Amygdala (tissue), 56 donors: ENCODE measurements around the gene UMODL1.
"Not testable (repeated sequence)": the region's sequence is repeated elsewhere in the genome, so short reads cannot be mapped to it uniquely, and the experiment has no call there.

Source experiments
- DNase-seq, 56 donors: peaks; one replicate each; lab custom pipeline; 2025; lab: John Stamatoyannopoulos, UW

UMODL1 gene

DNA sequence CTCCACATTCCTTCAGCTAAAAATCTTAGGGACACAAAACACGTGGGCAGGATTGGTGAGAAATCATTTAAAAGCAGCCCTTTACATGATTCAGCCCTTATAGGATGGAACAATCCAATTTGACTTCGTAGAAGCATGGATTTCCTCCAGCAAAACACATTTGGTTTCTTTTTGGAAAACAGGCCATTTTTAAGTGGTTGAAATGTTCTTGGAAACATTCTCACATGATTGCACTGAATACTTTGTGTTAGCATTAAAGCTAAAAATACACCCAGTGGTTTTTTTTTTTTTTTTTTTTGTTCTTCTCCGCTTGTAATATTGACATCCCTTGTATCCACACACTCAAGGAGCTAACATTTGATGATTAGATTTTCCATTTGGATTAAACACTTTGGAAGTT is 105.7 kb downstream of the UMODL1 start:
- peak in 1 of 56 donors; percentile 14 for DNase-seq

DNA sequence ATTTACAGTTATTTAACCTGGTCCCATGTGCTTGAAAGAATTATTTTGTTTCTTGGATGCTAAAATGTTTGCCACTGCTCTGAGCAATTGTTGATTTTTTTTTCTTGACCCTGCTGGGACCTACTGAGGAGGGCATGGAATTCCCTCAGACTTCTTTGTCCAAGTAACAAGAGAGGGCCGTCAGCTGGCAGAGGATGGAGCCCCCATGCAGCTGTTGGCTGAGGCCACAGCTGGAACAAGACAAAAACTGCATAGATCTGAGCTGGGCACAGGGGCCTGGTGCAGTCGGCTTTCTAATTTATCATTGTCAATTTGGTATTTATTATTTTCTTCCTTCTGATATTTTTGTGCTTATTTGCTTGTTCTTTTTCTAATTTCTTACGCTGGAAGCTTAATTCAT is 108.2 kb downstream of the UMODL1 start:
- DNase-seq = peak in 11 of 56 donors; percentile 16 to 65 (median 39)

- not testable (repeated sequence) for DNase-seq
Measured at GRCh38 chr21:42180001-42180400, 108.9 kb downstream of the UMODL1 start.

DNA sequence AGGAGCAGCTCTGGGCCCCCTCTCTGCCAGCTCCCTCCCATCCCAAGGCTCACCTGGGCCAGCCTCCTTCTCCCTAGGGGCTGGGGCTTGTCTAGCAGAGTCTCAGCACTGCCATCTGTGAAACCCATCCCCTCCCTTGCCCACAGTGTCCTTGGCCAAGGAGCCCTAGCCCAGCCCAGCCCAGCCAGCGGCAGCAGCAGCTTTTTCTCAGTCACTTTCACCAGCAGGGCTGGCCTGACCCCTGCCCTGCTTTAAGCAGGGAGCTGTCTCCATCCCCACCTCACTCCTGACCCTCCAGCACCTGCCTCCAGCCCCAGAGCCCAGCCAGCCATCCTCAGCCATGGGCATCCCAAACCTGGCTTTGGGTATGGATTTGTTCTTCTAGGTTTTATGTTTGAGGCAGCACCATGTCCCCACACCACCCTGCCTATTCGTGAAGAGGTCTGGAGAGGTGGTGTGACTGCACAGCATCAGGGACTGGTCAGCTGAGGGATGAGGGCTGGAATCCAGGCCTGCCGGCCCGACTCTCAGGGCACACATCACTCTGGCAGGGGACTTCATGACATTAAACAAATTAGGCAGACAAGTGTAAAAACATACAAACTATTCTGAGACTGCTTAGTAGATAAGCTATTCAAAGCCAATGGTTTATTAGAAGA is 111.7 kb downstream of the UMODL1 start:
- DNase-seq = no peak

DNA sequence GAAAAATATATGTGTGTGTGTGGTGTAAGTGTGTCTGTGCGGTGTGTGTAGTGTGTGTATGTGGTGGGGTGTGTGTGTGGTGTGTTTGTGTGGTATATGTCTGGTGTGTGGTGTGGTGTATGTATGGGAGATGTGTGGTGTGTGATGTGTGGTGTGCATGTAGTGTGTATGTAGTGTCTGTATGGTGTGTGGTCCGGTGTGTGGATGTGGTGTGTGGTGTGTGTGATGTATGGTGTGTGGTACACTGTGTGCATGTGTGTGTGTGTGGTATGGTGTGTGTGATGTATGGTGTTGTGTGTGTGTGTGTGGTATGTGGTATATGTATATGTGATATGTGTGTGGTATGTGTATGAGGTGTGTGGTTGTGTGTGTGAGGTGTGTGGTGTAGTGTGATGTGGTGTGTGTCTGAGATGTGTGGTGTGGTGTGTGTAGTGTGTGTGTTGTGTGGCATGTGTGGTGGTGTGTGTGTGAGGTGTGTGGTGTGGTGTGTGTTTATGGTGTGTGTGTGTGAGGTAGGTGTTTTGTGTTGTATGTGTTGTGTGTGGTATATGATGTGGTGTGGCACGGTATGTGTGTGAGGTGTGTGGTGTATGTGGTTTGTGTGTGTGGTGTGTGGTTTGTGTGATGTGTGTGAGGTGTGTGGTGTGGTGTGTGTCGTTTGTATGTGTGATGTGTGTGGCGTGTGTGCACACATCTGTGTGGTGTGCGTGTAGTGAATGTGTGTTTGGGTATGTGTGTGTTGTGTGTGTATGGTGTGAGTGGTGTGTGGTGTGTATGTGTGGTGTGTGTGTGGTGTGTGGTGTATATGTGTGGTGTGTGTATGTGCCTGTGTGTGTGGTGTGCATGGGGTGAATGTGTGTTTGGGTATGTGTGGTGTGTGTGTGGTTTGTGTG is 112.5 kb downstream of the UMODL1 start:
- DNase-seq = no peak

DNA sequence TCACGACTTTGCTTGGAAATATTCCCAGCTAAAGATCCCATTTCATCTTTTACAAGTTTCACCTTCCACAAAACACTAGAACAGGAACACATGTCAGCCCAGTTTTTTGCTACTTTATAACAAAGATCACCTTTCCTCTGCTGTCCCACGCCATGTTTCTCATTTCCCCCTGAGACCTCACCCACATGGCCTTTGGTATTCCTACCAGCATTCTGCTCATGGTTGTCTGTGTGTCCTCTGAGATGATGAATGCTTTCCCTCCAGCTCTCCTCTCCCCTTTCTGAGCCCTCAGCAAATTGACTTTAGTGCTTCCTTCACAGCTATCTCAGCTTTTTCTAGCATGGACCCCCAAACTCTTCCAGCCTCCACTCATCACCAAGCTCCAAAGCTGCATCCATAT is 115.5 kb downstream of the UMODL1 start:
- DNase-seq = no peak

- DNase-seq = peak in 11 of 56 donors; percentile 11 to 55 (median 23)
Measured at GRCh38 chr21:42187976-42188653, 117.0 kb downstream of the UMODL1 start.

GRCh38 chr21:42188663-42189062 is 117.5 kb downstream of the UMODL1 start:
- no peak for DNase-seq

DNA sequence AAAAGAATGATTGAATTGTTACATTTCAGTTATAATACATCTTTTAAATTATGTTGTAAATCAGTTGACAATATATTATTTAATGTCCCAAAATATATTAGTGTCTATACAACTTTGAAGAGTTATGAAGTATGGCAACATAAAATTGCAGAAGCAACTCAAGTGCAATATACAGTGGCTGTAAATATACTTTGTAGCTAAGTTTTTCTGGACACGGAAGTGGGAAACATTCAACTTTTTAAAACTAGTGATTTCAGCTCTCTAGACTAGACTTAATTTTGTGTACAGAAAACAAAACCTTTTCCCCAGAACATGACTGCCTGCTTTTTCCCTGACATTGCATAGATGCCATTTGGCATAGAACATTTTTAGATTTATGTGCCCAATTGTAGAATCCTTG is 118.3 kb downstream of the UMODL1 start:
- no peak for DNase-seq

DNA sequence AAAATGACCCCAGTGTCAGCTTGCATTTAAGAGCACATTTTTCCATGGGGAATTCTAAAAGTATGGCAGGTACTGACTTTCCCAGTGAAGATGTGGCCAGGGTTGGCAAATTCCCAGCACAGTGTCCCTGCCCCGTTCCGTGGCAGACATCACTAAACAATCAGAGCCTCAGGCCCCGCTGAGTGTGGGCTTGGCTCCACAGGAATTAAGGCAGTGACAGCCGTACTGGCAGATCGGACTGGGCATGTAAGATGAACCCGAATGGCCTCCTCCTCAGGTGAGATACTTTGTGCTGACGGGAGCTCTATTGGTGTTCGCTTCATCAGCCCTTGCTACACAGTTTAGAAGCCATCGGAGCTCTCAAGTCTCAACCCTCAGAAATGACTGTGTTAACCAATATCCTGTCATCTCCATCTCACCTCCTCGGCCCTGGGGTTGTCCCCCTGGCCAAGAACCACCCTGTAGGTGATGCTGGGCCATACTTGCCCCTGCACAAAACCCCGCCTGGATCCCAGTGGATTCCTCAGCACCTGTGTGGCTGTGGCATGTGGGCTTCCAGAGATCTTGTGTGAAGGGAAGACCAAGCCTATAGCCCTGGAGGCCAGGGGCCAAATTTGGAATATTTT is 118.9 kb downstream of the UMODL1 start:
- peak in 1 of 56 donors; percentile 29 for DNase-seq

DNA sequence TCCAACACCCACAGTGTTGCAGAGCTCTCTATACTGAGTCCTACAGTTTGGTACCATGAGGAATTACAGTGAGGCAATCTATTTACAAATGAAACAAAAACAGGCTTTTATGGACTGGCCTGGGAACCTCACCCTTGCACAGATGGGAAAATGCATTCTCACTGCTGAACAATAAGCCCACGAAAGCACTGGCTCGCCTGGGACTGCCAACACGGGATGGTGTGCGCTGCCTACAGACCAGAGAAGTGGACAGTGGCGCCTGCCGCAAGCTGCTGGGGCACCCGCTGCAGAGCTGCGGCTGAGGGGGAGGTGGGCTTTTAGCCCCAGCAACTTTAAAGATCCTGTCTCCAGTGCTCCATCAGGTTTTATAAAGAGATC is 119.4 kb downstream of the UMODL1 start:
- DNase-seq = peak in 39 of 56 donors; percentile 12 to 87 (median 54)

- DNase-seq = no peak
Measured at GRCh38 chr21:42191064-42191463, 119.9 kb downstream of the UMODL1 start.

DNA sequence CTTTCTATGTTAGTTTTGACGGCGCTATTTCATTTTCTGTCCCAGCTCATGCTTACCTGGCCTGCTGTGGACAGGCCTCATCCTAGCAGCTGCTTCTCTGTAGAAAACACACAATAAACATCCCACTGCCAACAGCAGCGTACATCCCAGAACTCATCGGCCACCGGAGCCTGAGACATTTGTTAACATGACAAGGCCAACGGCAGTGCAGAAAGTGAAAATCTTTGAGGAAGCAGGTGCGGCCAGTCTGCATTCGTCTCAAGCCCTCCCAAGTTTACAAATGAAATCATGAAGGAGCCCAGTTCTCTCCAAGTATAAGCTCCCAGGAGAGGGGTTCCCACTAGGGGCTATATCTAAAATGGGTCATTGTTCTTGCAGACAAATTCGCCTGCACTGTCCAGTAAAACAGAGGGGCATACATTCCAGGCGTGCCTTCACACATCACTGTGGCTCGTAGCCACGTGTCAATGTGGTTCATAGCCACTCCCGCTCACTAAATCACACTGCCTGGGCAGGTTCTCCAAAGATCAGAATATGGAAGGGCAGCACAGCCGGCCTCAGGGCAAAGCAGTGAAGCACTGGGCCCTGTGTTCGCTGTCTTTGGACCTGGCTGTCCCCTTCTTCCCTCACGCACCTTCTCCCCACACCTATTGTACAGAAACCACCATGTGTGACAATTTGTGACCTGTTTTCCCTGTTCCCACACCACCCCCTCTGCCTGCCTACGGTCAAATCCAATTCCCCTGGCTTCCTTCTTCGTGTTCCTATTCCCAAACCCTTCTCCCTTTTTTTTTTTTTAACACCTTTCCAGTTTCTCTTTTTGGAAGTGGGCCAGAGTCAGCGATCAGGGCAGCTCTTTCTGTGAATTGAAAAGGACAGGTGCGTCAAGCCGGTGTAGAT is 120.8 kb downstream of the UMODL1 start:
- no peak for DNase-seq
